C4-2B (cell line): ENCODE measurements around the gene CCDC14.

Experiments
- H3K27ac ChIP-seq: fragments of 450-650 bp; 2 replicates; pipeline ENCODE4 v1.5.1; 2017
- ZFX ChIP-seq: fragments of 450-650 bp; IDR thresholded peaks from 2 replicates; pipeline ENCODE4 v1.6.1; 2017
- TF ChIP-seq, protein P1 (sequence below): fragments of 450-650 bp; conservative IDR thresholded peaks from 2 replicates; pipeline ENCODE4 v1.5.1; 2017; ENCODE audit warnings: mild to moderate bottlenecking

CCDC14 gene

DNA sequence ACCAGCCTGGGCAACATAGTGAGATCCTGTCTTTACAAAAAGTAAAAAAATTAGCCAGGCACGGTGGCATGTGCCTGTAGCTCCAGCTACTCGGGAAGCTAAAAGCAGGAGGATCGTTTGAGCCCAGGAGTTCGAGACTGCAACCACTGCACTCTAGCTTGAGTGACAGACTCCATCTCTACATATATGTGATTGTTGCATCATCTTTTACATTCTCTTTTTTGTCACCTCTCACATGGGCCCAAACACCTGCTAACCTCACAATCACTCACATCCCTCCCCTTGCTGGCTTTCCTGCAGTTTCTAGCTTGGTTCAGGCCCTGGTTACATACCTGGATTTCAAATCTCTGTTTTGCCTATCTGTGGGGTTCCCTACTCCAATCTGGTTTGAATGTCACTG is 96.3 kb downstream of the CCDC14 start:
- TF ChIP-seq, protein P1, sequence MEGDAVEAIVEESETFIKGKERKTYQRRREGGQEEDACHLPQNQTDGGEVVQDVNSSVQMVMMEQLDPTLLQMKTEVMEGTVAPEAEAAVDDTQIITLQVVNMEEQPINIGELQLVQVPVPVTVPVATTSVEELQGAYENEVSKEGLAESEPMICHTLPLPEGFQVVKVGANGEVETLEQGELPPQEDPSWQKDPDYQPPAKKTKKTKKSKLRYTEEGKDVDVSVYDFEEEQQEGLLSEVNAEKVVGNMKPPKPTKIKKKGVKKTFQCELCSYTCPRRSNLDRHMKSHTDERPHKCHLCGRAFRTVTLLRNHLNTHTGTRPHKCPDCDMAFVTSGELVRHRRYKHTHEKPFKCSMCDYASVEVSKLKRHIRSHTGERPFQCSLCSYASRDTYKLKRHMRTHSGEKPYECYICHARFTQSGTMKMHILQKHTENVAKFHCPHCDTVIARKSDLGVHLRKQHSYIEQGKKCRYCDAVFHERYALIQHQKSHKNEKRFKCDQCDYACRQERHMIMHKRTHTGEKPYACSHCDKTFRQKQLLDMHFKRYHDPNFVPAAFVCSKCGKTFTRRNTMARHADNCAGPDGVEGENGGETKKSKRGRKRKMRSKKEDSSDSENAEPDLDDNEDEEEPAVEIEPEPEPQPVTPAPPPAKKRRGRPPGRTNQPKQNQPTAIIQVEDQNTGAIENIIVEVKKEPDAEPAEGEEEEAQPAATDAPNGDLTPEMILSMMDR = no peak
- no peak for TF ChIP-seq ZFX
- H3K27ac ChIP-seq = no peak overlapping the region
